Astrocyte (in vitro differentiated cells and primary cell): ENCODE results near the gene BAHCC1. TPM values are rescaled to one million over a fixed set of nuclear protein-coding genes. Genes with fewer than 3 reads are reported as not detected.
"Not testable (repeated sequence)": the region's sequence is repeated elsewhere in the genome, so short reads cannot be mapped to it uniquely, and the experiment has no call there.

Experiments
- DNase-seq: peaks from one replicate; pipeline ENCODE4 v3.0.0-alpha.2; 2010; ENCODE audit warnings: low read depth
- FAIRE-seq: peaks from 2 replicates; lab custom pipeline; 2011; peaks lifted over from hg19 to GRCh38; lab: Jason Lieb, UNC
- H2AFZ ChIP-seq: 2 replicates; pipeline ENCODE4 v1.6.0; 2012; ENCODE audit warnings: low read depth, low read length, inconsistent platforms
- H3K27ac ChIP-seq: 2 replicates; pipeline ENCODE4 v1.5.1; 2011; ENCODE audit warnings: low read depth, low read length, inconsistent platforms
- H3K27me3 ChIP-seq: 2 replicates; pipeline ENCODE4 v1.6.0; 2011; ENCODE audit warnings: low read length, inconsistent platforms; ENCODE audit not compliant: insufficient read depth
- H3K36me3 ChIP-seq: 2 replicates; pipeline ENCODE4 v1.5.1; 2011; ENCODE audit warnings: low read length, inconsistent platforms; ENCODE audit not compliant: insufficient read depth
- H3K4me1 ChIP-seq: 2 replicates; pipeline ENCODE4 v1.5.1; 2011; ENCODE audit warnings: low read length, inconsistent platforms; ENCODE audit not compliant: insufficient read depth
- H3K4me2 ChIP-seq: 2 replicates; pipeline ENCODE4 v1.6.0; 2012; ENCODE audit warnings: low read length, inconsistent platforms
- H3K4me3 ChIP-seq: 2 replicates; pipeline ENCODE4 v1.5.1; 2011; ENCODE audit warnings: low read depth, mild to moderate bottlenecking, low read length, inconsistent platforms; ENCODE audit not compliant: insufficient read depth
- H3K79me2 ChIP-seq: 2 replicates; pipeline ENCODE4 v1.6.0; 2012; ENCODE audit warnings: mild to moderate bottlenecking, low read length, inconsistent platforms; ENCODE audit not compliant: insufficient read depth
- H3K9ac ChIP-seq: 2 replicates; pipeline ENCODE4 v1.6.0; 2012; ENCODE audit warnings: mild to moderate bottlenecking, low read length, inconsistent platforms
- H3K9me3 ChIP-seq: 2 replicates; pipeline ENCODE4 v1.5.1; 2012; ENCODE audit warnings: low read depth, mild to moderate bottlenecking, low read length, inconsistent platforms; ENCODE audit not compliant: insufficient read depth
- H4K20me1 ChIP-seq: 2 replicates; pipeline ENCODE4 v1.6.0; 2012; ENCODE audit warnings: low read length, inconsistent platforms; ENCODE audit not compliant: insufficient read depth
- H3K27ac Mint-ChIP-seq: one replicate; pipeline ENCODE4 v1.8.0; 2021; ENCODE audit warnings: mild to moderate bottlenecking, mixed read lengths; ENCODE audit not compliant: unreplicated experiment
- H3K27me3 Mint-ChIP-seq: one replicate; pipeline ENCODE4 v1.8.0; 2021; ENCODE audit warnings: low read depth, mixed read lengths; ENCODE audit not compliant: unreplicated experiment
- H3K36me3 Mint-ChIP-seq: one replicate; pipeline ENCODE4 v1.8.0; 2021; ENCODE audit warnings: low read depth, mixed read lengths; ENCODE audit not compliant: unreplicated experiment
- H3K4me1 Mint-ChIP-seq: one replicate; pipeline ENCODE4 v1.8.0; 2021; ENCODE audit warnings: low read depth, mixed read lengths; ENCODE audit not compliant: unreplicated experiment
- H3K4me3 Mint-ChIP-seq: one replicate; pipeline ENCODE4 v1.8.0; 2021; ENCODE audit warnings: mild to moderate bottlenecking, moderate library complexity, mixed read lengths; ENCODE audit not compliant: unreplicated experiment
- H3K9me3 Mint-ChIP-seq: one replicate; pipeline ENCODE4 v1.8.0; 2021; ENCODE audit warnings: mild to moderate bottlenecking, mixed read lengths; ENCODE audit not compliant: unreplicated experiment
- EZH2 ChIP-seq: IDR thresholded peaks from 2 replicates; pipeline ENCODE4 v1.6.1; 2012; ENCODE audit warnings: mild to moderate bottlenecking, low read length, inconsistent platforms; ENCODE audit not compliant: insufficient read depth
- total RNA-seq: library from RNA; stranded (reverse); gene quantifications from 2 replicates; pipeline ENCODE4 v1.2.1, GENCODE V29; 2021
- TF ChIP-seq, protein P1 (sequence below): IDR thresholded peaks from 2 replicates; pipeline ENCODE4 v1.5.1; 2011; ENCODE audit warnings: low read depth, mild to moderate bottlenecking, inconsistent platforms, low read length, moderate library complexity; ENCODE audit not compliant: insufficient read depth

BAHCC1 gene
- total RNA-seq, 1 donor from 2014 or later: 18.5 TPM

GRCh38 chr17:81349397-81350319, 45.6 kb upstream of the BAHCC1 start:
- H3K4me2 ChIP-seq: peak overlapping the region; percentile 11
- peaks cover 9% of the 10 kb centered on the region for H3K79me2 ChIP-seq
- Mint-ChIP-seq H3K27me3 (peaks cover 13% of the 10 kb centered on the region), H3K27ac (peak overlapping the region; percentile 3), H3K4me3 (no peak overlapping the region), H3K9me3 (no peaks in the 10 kb centered on the region), H3K4me1 (peaks cover 12% of the 10 kb centered on the region), H3K36me3 (no peaks in the 10 kb centered on the region)
- FAIRE-seq (no peak), DNase-seq (no peak)
- no peaks in the 10 kb centered on the region for H3K36me3 ChIP-seq
- H3K4me1 ChIP-seq: peaks cover 17% of the 10 kb centered on the region
- H3K4me3 ChIP-seq: no peak overlapping the region
- no peak overlapping the region for H3K27ac ChIP-seq
- H3K9ac ChIP-seq: no peak overlapping the region
- no peaks in the 10 kb centered on the region for H3K27me3 ChIP-seq
- H3K9me3 ChIP-seq: no peaks in the 10 kb centered on the region
- TF ChIP-seq, protein P1, sequence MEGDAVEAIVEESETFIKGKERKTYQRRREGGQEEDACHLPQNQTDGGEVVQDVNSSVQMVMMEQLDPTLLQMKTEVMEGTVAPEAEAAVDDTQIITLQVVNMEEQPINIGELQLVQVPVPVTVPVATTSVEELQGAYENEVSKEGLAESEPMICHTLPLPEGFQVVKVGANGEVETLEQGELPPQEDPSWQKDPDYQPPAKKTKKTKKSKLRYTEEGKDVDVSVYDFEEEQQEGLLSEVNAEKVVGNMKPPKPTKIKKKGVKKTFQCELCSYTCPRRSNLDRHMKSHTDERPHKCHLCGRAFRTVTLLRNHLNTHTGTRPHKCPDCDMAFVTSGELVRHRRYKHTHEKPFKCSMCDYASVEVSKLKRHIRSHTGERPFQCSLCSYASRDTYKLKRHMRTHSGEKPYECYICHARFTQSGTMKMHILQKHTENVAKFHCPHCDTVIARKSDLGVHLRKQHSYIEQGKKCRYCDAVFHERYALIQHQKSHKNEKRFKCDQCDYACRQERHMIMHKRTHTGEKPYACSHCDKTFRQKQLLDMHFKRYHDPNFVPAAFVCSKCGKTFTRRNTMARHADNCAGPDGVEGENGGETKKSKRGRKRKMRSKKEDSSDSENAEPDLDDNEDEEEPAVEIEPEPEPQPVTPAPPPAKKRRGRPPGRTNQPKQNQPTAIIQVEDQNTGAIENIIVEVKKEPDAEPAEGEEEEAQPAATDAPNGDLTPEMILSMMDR: no peak
- no peak for TF ChIP-seq EZH2
- H2AFZ ChIP-seq: peak overlapping the region; percentile 18
- H4K20me1 ChIP-seq: peaks cover 3% of the 10 kb centered on the region

DNA sequence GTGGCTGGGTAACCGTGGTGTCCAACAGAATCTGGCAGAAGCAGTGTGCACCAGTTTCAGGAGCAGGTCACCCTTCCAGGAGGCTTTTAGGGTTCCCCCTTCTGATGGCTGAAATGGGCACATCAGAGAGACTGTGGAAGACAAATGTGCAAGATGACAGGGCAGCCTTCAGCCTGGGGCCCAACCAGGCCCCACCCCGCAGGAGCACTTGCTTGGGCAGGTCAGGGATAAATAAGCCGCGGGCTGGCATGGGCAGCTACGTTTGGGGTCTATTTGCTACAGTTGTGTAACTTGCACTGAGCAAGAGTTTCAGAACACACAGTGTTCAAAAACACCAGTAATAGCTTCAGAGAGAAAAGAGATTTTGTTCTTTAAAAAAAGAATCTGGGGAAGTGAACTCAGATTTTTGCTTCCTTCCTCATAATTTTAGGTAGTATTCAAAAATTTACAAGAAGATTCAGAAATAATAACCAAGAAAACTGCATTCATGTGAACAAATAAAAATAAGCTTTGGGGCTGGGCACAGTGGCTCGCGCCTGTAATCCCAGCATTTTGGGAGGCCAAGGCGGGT, 44.9 kb upstream of the BAHCC1 start:
- Histone ChIP-seq H3K4me3 (no peak overlapping the region), H2AFZ (peak overlapping the region; percentile 18), H3K4me2 (peak overlapping the region; percentile 11), H3K36me3 (no peaks in the 10 kb centered on the region), H3K9ac (no peak overlapping the region), H3K27ac (no peak overlapping the region), H4K20me1 (peaks cover 3% of the 10 kb centered on the region), H3K4me1 (peaks cover 17% of the 10 kb centered on the region), H3K79me2 (peaks cover 2% of the 10 kb centered on the region), H3K27me3 (peaks cover 5% of the 10 kb centered on the region), H3K9me3 (no peaks in the 10 kb centered on the region)
- no peaks in the 10 kb centered on the region for H3K36me3 Mint-ChIP-seq
- TF ChIP-seq EZH2: no peak
- TF ChIP-seq, protein P1: no peak
- no peaks in the 10 kb centered on the region for H3K9me3 Mint-ChIP-seq
- FAIRE-seq (no peak), DNase-seq (no peak)
- peaks cover 13% of the 10 kb centered on the region for H3K27me3 Mint-ChIP-seq
- no peak overlapping the region for H3K4me3 Mint-ChIP-seq
- peaks cover 18% of the 10 kb centered on the region for H3K4me1 Mint-ChIP-seq
- H3K27ac Mint-ChIP-seq: no peak overlapping the region

- peaks cover 18% of the 10 kb centered on the region for H3K4me1 Mint-ChIP-seq
- H3K9me3 ChIP-seq, H4K20me1 ChIP-seq, H3K4me2 ChIP-seq, H3K9ac ChIP-seq, H3K9me3 Mint-ChIP-seq, DNase-seq, FAIRE-seq, H3K36me3 Mint-ChIP-seq, H3K27ac ChIP-seq, H3K27me3 ChIP-seq, H3K4me3 Mint-ChIP-seq, H3K79me2 ChIP-seq, H3K4me3 ChIP-seq, H3K36me3 ChIP-seq, H3K27ac Mint-ChIP-seq, H2AFZ ChIP-seq: not testable (repeated sequence)
- peaks cover 15% of the 10 kb centered on the region for H3K4me1 ChIP-seq
- H3K27me3 Mint-ChIP-seq: peaks cover 13% of the 10 kb centered on the region
Measured at GRCh38 chr17:81351329-81352052, 43.8 kb upstream of the BAHCC1 start.

- not testable (repeated sequence) for FAIRE-seq
Measured at GRCh38 chr17:81352056-81352455, 43.2 kb upstream of the BAHCC1 start.

More at GRCh38 chr17:81352056-81352455, 43.2 kb upstream of the BAHCC1 start:
- not testable (repeated sequence) for H3K36me3 ChIP-seq, H3K79me2 ChIP-seq, H3K9ac ChIP-seq, DNase-seq, H3K9me3 ChIP-seq, H3K4me3 Mint-ChIP-seq, H3K9me3 Mint-ChIP-seq, H3K36me3 Mint-ChIP-seq, H4K20me1 ChIP-seq, H3K4me2 ChIP-seq, H2AFZ ChIP-seq, H3K27me3 ChIP-seq, H3K4me3 ChIP-seq, H3K27ac Mint-ChIP-seq, H3K27ac ChIP-seq, H3K4me1 ChIP-seq
- peaks cover 13% of the 10 kb centered on the region for H3K27me3 Mint-ChIP-seq
- H3K4me1 Mint-ChIP-seq: peaks cover 18% of the 10 kb centered on the region
